NCI-H1048 (cell line): ENCODE data around the gene SC5D.

Experiments
- DNase-seq: peaks from one replicate; lab custom pipeline; 2025; lab: John Stamatoyannopoulos, UW

SC5D gene

DNA sequence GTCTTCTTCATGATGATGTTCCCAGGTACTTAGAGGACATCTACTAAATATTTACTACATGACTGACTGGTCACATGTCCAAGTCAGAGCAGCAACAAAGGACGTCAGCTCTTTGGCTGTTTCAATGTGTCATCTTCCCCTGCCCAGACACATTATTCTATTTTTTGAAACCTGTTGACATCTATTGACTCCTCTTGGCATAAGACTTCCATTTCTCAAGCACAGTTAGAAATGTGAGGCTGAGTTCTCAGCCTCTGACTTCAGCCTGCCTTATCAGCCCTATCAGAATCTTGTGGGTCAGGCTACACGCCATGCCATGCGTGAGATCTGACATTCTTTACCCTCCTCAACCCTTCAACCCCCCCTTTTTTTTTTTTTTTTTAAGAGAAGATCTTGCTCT lies 63.8 kb downstream of the SC5D start:
- no peak for DNase-seq
